IMR-90 (cell line): ENCODE results near the gene AP5B1. TPM values are rescaled to one million over a fixed set of nuclear protein-coding genes. Genes with fewer than 3 reads are reported as not detected.

Experiments used
- ATAC-seq: fragments of 200-7000 bp; cut with Tn5 transposase; 2 replicates; pipeline ENCODE4 v1.9.1; 2020; ENCODE audit warnings: low read depth, mild to moderate bottlenecking, moderate library complexity
- BruUV-seq: library from RNA; stranded (reverse); fragments of 400-500 nt; replicated peaks from 2 replicates; lab custom pipeline; 2021; lab: Mats Ljungman, UMichigan
- CTCF ChIA-PET: fragments of 300-600 bp; formaldehyde crosslinking; extraction: SDS; loops from one replicate; lab custom pipeline; 2021; ENCODE audit warnings: antibody characterized with exemption; lab: Yijun Ruan, JAX
- POLR2A ChIA-PET: fragments of 300-600 bp; sonication (Branson Sonifier 250); formaldehyde crosslinking; loops from one replicate; lab custom pipeline; 2022; ENCODE audit warnings: antibody characterized with exemption; ENCODE audit not compliant: unreplicated experiment; lab: Charles Lee
- DNase-seq: peaks from one replicate; pipeline ENCODE4 v3.0.0; 2013
- H2AFZ ChIP-seq: replicated peaks from 2 replicates; pipeline ENCODE3; 2013; ENCODE audit warnings: low read length, mild to moderate bottlenecking; ENCODE audit not compliant: poor library complexity
- H2AK5ac ChIP-seq: 2 replicates; pipeline ENCODE4 v1.6.1; 2013; ENCODE audit warnings: low read depth, low read length, inconsistent platforms
- H2AK9ac ChIP-seq: replicated peaks from 2 replicates; pipeline ENCODE3; 2013; ENCODE audit warnings: mild to moderate bottlenecking, low read depth, low read length, moderate library complexity; ENCODE audit not compliant: poor library complexity
- H2BK120ac ChIP-seq: 2 replicates; pipeline ENCODE4 v1.6.1; 2013; ENCODE audit warnings: low read depth, low read length, inconsistent platforms
- H2BK15ac ChIP-seq: 3 replicates; pipeline ENCODE4 v1.6.1; 2013; ENCODE audit warnings: low read depth, low read length, inconsistent platforms
- H2BK20ac ChIP-seq: 2 replicates; pipeline ENCODE4 v1.6.1; 2013; ENCODE audit warnings: low read depth, mild to moderate bottlenecking, inconsistent platforms, low read length, moderate library complexity
- H2BK5ac ChIP-seq: 2 replicates; pipeline ENCODE4 v1.6.1; 2013; ENCODE audit warnings: mild to moderate bottlenecking, low read depth, low read length, inconsistent platforms; ENCODE audit not compliant: poor library complexity, severe bottlenecking
- H3K14ac ChIP-seq: replicated peaks from 2 replicates; pipeline ENCODE4 v1.6.1; 2013; ENCODE audit warnings: low read depth, low read length, inconsistent platforms
- H3K18ac ChIP-seq: 2 replicates; pipeline ENCODE4 v1.6.1; 2013; ENCODE audit warnings: low read depth, low read length, control low read depth
- H3K23ac ChIP-seq: 2 replicates; pipeline ENCODE4 v1.6.1; 2013; ENCODE audit warnings: low read depth, low read length, inconsistent platforms
- H3K27ac ChIP-seq: 2 replicates; pipeline ENCODE4 v1.5.1; 2013; ENCODE audit warnings: mild to moderate bottlenecking, control low read depth, low read length; ENCODE audit not compliant: insufficient read depth
- H3K27me3 ChIP-seq: 2 replicates; pipeline ENCODE4 v1.6.1; 2013; ENCODE audit warnings: low read length; ENCODE audit not compliant: control insufficient read depth, insufficient read depth
- H3K36me3 ChIP-seq: 2 replicates; pipeline ENCODE4 v1.6.1; 2013; ENCODE audit warnings: low read length, mixed read lengths; ENCODE audit not compliant: control insufficient read depth, insufficient read depth
- H3K4ac ChIP-seq: 2 replicates; pipeline ENCODE4 v1.6.1; 2013; ENCODE audit warnings: low read depth, low read length, inconsistent platforms
- H3K4me1 ChIP-seq: 2 replicates; pipeline ENCODE4 v1.6.1; 2013; ENCODE audit warnings: low read length, mixed read lengths; ENCODE audit not compliant: control insufficient read depth, insufficient read depth
- H3K4me2 ChIP-seq: 2 replicates; pipeline ENCODE4 v1.6.1; 2013; ENCODE audit warnings: low read depth, mild to moderate bottlenecking, control low read depth, low read length, moderate library complexity
- H3K4me3 ChIP-seq: 2 replicates; pipeline ENCODE4 v1.5.1; 2013; ENCODE audit warnings: low read depth, mild to moderate bottlenecking, control low read depth, low read length, moderate library complexity; ENCODE audit not compliant: insufficient read depth
- H3K56ac ChIP-seq: 2 replicates; pipeline ENCODE4 v1.6.1; 2013; ENCODE audit warnings: low read length, inconsistent platforms; ENCODE audit not compliant: insufficient read depth; ENCODE audit errors: extremely low read depth
- H3K79me1 ChIP-seq, 2 experiments: 2 replicates each; pipeline ENCODE4 v1.6.1; 2013; ENCODE audit warnings: low read length in 2 of 2, inconsistent platforms in 1 of 2, low read depth in 1 of 2
- H3K9ac ChIP-seq: 2 replicates; pipeline ENCODE4 v1.6.1; 2013; ENCODE audit warnings: low read depth, low read length, control low read depth
- H3K9me1 ChIP-seq: 2 replicates; pipeline ENCODE4 v1.6.1; 2013; ENCODE audit warnings: low read length, inconsistent platforms; ENCODE audit not compliant: insufficient read depth
- H3K9me3 ChIP-seq: 2 replicates; pipeline ENCODE4 v1.6.1; 2013; ENCODE audit warnings: low read length; ENCODE audit not compliant: control insufficient read depth, insufficient read depth
- H4K20me1 ChIP-seq: 2 replicates; pipeline ENCODE4 v1.6.1; 2013; ENCODE audit warnings: low read length, inconsistent platforms; ENCODE audit not compliant: insufficient read depth
- H4K5ac ChIP-seq: 2 replicates; pipeline ENCODE4 v1.6.1; 2013; ENCODE audit warnings: mild to moderate bottlenecking, low read depth, low read length, control low read depth
- H4K8ac ChIP-seq, 2 experiments: 2 replicates each; pipeline ENCODE4 v1.6.1; 2013; ENCODE audit warnings: low read depth in 2 of 2, low read length in 2 of 2, control low read depth in 1 of 2, inconsistent platforms in 1 of 2
- H4K91ac ChIP-seq: 2 replicates; pipeline ENCODE4 v1.6.1; 2013; ENCODE audit warnings: low read depth, low read length, inconsistent platforms; ENCODE audit not compliant: insufficient read depth
- RAD21 ChIP-seq: IDR thresholded peaks from 2 replicates; pipeline ENCODE4 v1.6.1; 2012; ENCODE audit warnings: low read length, improper control_type of control experiment
- SMC3 ChIP-seq: fragments of 150-350 bp; IDR thresholded peaks from 2 replicates; pipeline ENCODE4 v1.6.1; 2016; ENCODE audit warnings: low read depth, mild to moderate bottlenecking, antibody characterized with exemption, low read length, moderate library complexity
- WGBS, 2 experiments: methylation state at CpG; one replicate each; pipeline versions ENCODE4 v1.1.5 to v1.1.7; 2013; ENCODE audit warnings: missing lambda C conversion rate in 2 of 2; ENCODE audit not compliant: insufficient read length in 1 of 2; ENCODE audit errors: extremely low coverage in 2 of 2; 5-methylcytosine and 5-hydroxymethylcytosine counted together
- dilution Hi-C: fragments of 300-500 bp; cut with HindIII; formaldehyde crosslinking; loops from one replicate; pipeline ENCODE4 v1.14.3; 2018; ENCODE audit warnings: low sequenced_read_pairs; ENCODE audit not compliant: unreplicated experiment
- in situ Hi-C: fragments of 300-500 bp; cut with MboI; formaldehyde crosslinking; loops from 3 replicates; pipeline ENCODE4 v1.14.3; 2019; ENCODE audit warnings: low sequenced_read_pairs, inconsistent platforms, mixed read lengths
- intact Hi-C: fragments of 100-400 bp; cut with micrococcal nuclease; formaldehyde crosslinking; loops from 2 replicates; pipeline ENCODE4 v1.10.0; 2022
- polyA plus RNA-seq, 3 experiments: library from polyadenylated mRNA; depleted of rRNA; stranded (reverse); fragments of >200 nt; gene quantifications; 2 replicates each; pipeline ENCODE4 v1.2.3, GENCODE V29; 2012; ENCODE audit warnings: low replicate concordance in 1 of 3
- total RNA-seq: library from RNA; depleted of rRNA; stranded (reverse); fragments of >200 nt; gene quantifications from 2 replicates; pipeline ENCODE4 v1.2.3, GENCODE V29; 2012
- TF ChIP-seq, protein P1 (sequence below): conservative IDR thresholded peaks from 2 replicates; pipeline ENCODE4 v1.5.1; 2012; ENCODE audit warnings: mild to moderate bottlenecking, low read depth, low read length, improper control_type of control experiment

AP5B1 gene
- total and polyA plus RNA-seq, 2 of the 4 experiments (the other 2 are of a cell fraction): 2.5 to 5.0 TPM

DNA sequence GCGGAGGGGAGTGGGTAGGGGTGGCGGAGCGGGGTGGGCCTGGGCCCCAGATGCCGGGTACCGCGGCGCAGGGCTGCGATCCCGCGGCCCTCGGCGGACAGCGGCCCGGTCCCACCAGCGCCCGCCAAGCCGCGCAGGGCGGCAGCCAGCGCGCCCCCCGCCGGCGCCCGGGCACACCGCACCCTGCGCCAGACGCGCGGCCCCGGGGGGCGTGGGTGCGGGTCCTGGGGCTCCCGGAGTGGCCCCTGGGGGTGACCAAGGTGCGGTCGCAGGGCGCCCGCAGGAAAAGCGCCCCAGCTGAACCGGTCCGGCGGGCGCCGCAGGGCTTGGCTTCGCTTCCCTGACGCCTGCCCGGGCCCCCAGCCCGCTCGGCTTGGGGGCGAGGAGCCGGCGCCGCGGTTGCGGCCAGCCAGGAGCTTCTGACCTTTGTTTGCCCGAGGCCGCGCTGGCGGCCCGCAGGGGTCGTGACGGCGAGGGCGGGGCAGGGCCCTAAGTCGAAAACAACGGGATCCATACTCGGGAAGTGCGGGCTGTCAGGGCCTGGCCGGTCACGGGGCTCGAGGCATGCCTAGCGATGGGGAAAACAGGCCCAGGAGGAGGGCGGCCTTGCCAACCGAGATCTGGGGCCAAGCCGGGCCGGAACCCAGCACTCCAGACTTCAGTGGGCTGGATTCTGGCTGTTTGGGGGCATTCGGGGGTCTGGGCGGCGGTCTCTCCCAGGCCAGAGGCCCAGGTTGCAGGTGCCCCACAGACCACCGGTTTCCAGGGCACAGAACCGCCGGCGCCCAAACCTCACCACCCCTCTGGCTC lies 581 bp upstream of the AP5B1 start:
- H2AFZ ChIP-seq: peak overlapping the region; percentile 93
- H4K5ac ChIP-seq: no peak overlapping the region
- no peak overlapping the region for H3K56ac ChIP-seq
- H2AK5ac ChIP-seq: no peak overlapping the region
- peaks cover 7% of the 10 kb centered on the region for H3K9me1 ChIP-seq
- no peak overlapping the region for H4K91ac ChIP-seq
- DNase-seq (no peak), ATAC-seq (peak; percentile 50)
- H3K27ac ChIP-seq: no peak overlapping the region
- H3K36me3 ChIP-seq: peaks cover 21% of the 10 kb centered on the region; the same call in 1 of the 2 replicates
- H3K9ac ChIP-seq: no peak overlapping the region
- POLR2A ChIA-PET: no interaction called here
- H3K4me2 ChIP-seq: peak overlapping the region; percentile 69; the same call in 1 of the 2 replicates
- H4K8ac ChIP-seq: no peak overlapping the region; a peak in 1 of 4 replicates
- WGBS, 2 experiments: 26% methylated on average over 45 of the region's 83 CpGs; no CpG with 5 or more reads in 1 of the 2 experiments
- no peak overlapping the region for H2BK120ac ChIP-seq
- CTCF ChIA-PET: interaction anchor here (0.9 kb wide), 1 partner anchor 12 kb away, joined by 3 read pairs; no protein-coding TSS in a partner anchor
- H4K20me1 ChIP-seq: peaks cover 20% of the 10 kb centered on the region
- peaks cover 32% of the 10 kb centered on the region for H3K27me3 ChIP-seq
- dilution Hi-C loops: no loop called here
- peak overlapping the region; percentile 80 for H3K4me3 ChIP-seq
- no peak overlapping the region for H3K14ac ChIP-seq
- H2BK20ac ChIP-seq: no peak overlapping the region
- in situ Hi-C loops: no loop called here
- no peak overlapping the region for H3K18ac ChIP-seq
- H3K4me1 ChIP-seq: peaks cover 3% of the 10 kb centered on the region; the same call in 1 of the 2 replicates
- no peak overlapping the region for H3K23ac ChIP-seq
- H3K9me3 ChIP-seq: no peaks in the 10 kb centered on the region; the same call in 1 of the 2 replicates
- no TSS peak for BruUV-seq
- no peak overlapping the region for H2BK5ac ChIP-seq
- H3K79me1 ChIP-seq: peaks cover 21 to 36% of the 10 kb centered on the region in 2 experiments; a peak in 3 of 4 replicates
- H2BK15ac ChIP-seq: no peak overlapping the region
- no peak overlapping the region for H3K4ac ChIP-seq
- H2AK9ac ChIP-seq: no peak overlapping the region
- TF ChIP-seq SMC3 (no peak), RAD21 (no peak)
- TF ChIP-seq, protein P1, sequence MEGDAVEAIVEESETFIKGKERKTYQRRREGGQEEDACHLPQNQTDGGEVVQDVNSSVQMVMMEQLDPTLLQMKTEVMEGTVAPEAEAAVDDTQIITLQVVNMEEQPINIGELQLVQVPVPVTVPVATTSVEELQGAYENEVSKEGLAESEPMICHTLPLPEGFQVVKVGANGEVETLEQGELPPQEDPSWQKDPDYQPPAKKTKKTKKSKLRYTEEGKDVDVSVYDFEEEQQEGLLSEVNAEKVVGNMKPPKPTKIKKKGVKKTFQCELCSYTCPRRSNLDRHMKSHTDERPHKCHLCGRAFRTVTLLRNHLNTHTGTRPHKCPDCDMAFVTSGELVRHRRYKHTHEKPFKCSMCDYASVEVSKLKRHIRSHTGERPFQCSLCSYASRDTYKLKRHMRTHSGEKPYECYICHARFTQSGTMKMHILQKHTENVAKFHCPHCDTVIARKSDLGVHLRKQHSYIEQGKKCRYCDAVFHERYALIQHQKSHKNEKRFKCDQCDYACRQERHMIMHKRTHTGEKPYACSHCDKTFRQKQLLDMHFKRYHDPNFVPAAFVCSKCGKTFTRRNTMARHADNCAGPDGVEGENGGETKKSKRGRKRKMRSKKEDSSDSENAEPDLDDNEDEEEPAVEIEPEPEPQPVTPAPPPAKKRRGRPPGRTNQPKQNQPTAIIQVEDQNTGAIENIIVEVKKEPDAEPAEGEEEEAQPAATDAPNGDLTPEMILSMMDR: peak; percentile 35
- intact Hi-C loops: loop anchor here (5.0 kb wide), 2 partner anchors 69 to 206 kb away; partner anchors contain the start of gene KAT5
